GM19467 (cell line): ENCODE data around the gene LVRN.

ENCODE experiments used
- ATAC-seq: cut with Tn5 transposase; IDR thresholded peaks from one replicate; pipeline ENCODE4 v1.9.1; 2021; ENCODE audit warnings: mild to moderate bottlenecking, moderate library complexity; ENCODE audit not compliant: unreplicated experiment

Gene LVRN

DNA sequence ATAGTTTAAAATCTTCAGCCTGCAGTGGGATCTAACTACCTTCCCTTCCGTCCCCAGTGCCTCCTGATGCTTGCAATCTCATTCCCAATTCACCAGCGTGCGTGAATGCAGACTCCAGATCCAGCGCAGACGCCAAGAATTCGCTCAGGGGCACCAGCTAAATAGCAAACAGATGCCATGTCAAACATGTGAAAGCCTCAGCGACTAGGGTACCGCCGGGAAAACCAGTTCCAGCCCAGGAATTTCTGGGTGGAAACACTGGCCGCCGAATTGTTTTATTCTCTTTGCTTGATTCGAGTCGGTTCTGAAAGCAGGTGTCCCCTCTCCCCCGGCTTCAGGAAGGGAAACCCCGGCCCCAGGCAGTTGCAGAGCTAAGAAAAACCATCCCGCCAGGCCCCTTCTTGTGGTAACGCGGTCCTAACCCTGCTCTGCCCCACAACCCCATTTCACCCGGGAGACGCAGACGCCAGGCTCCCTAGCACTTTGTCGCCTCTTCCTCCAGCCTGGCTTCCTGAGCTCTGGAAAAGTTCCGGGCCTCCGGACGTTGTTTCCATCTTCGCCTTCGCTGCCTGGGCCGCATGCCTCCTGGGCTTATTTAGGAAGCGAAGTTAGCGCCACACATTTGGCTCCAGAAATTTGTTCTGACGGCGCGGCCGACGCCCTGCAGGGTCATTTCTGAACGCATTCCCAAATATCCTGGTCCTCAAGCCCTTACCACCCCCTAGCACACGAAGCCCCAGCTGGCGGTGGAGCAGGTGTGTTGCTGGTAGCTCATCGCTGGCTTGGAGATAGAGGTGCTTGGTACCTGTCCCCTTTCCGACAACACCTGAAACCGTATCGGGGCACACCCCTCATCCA lies 665 bp upstream of the LVRN start:
- ATAC-seq, result no peak

DNA sequence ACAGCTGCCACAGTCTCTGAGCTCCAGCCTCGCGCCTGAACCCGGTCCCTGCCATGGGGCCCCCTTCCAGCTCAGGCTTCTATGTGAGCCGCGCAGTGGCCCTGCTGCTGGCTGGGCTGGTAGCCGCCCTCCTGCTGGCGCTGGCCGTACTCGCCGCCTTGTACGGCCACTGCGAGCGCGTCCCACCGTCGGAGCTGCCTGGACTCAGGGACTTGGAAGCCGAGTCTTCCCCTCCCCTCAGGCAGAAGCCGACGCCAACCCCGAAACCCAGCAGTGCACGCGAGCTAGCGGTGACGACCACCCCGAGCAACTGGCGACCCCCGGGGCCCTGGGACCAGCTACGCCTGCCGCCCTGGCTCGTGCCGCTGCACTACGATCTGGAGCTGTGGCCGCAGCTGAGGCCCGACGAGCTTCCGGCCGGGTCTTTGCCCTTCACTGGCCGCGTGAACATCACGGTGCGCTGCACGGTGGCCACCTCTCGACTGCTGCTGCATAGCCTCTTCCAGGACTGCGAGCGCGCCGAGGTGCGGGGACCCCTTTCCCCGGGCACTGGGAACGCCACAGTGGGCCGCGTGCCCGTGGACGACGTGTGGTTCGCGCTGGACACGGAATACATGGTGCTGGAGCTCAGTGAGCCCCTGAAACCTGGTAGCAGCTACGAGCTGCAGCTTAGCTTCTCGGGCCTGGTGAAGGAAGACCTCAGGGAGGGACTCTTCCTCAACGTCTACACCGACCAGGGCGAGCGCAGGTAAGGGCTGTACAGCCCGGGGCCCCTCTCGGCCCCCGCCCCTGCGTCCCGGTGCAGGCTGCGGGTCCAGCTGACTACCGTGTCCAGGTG lies 509 bp downstream of the LVRN start:
- ATAC-seq, result no peak

DNA sequence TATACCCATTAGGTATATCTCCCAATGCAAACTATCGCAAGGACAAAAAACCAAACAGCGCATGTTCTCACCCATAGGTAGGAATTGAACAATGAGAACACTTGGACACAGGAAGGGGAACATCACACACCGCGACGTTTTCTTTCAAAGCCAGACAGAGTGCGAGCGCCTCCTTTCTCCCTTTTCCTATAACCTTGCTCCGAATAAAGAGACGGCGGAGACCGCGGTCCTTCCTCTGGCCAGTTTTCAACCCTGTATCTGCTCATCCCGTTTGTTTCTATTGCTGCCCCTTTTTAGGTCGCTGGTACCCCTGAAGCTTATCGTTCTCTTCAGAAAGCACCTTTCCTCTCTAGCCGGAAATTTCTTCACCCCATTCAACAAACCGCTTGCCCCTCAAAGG lies 1.3 kb downstream of the LVRN start:
- ATAC-seq, result no peak

DNA sequence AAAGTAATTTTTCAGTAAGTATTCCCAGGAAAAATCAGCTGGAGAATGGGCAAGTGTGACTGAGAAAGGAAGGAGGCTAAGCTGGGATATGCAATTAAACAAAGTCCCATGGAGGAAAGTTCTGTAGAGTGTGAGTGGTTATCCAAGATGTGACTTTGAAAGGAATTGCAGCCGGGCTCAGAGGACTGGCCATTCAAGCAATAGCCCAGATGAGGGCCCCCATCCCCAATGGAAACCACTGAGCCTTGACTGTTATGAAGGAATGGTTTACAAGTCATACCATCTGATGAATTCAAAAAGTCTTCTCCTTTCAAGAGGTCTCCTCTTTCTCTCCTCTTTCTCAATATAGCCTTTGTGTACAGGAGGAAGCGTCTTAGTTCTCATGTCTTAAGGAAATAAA lies 6.5 kb downstream of the LVRN start:
- no peak for ATAC-seq

DNA sequence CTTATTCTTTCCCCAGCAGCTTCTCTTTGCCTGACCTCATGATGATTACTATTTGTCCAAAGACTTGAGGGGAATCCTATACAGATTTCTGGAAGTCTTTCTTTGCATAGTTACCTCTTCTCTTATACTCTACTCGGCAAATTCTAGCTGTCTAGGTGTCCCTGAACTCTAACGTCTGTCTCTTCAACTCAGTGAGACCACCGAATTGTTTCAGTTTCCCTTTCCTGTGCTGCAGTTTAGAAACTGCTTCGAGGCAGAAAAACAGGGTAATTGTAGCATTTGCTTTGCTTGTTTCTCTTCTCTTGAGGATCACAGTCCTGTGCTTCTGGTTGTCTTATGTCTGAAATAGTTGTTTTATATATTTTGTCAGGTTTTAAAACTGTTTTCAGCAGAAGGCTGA lies 14.8 kb downstream of the LVRN start:
- peak; percentile 95 for ATAC-seq

DNA sequence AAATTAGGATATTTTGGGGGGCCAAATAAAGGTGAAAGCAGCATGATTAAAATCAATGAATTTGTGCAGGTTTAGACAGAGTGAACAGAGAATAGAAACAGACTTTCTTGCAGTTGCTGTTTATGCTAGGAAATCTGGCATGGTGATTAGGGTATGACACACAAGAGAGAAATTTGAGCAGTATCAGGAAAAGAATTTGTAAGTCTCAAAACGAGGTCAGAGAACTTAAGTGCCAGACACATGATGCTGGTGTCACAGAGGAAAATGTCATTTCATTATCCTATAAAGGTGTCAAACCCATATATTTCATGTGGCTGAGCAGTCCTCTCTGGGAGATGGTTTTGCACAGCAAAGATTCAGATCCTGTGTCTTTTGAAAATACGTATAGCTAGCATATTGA lies 15.7 kb downstream of the LVRN start:
- no peak for ATAC-seq

DNA sequence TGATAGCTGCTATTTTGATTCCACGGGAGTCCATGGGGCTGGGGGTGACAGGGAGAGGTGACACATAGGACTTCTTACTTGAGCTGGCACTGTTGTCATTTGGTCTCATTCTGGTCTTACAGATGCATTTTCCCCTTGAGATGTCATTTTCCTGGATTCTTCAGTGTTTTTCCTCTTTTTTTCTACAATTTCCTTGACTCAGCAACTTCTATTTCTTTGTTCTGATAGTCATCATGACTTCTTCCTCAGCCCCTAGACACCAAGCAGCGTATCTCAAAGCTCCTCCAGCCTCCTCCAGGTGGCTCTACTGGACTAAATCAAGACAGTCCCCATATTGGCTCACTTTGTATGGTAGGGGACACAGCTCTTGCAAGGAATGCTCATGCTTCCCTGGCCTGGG lies 16.5 kb downstream of the LVRN start:
- no peak for ATAC-seq

DNA sequence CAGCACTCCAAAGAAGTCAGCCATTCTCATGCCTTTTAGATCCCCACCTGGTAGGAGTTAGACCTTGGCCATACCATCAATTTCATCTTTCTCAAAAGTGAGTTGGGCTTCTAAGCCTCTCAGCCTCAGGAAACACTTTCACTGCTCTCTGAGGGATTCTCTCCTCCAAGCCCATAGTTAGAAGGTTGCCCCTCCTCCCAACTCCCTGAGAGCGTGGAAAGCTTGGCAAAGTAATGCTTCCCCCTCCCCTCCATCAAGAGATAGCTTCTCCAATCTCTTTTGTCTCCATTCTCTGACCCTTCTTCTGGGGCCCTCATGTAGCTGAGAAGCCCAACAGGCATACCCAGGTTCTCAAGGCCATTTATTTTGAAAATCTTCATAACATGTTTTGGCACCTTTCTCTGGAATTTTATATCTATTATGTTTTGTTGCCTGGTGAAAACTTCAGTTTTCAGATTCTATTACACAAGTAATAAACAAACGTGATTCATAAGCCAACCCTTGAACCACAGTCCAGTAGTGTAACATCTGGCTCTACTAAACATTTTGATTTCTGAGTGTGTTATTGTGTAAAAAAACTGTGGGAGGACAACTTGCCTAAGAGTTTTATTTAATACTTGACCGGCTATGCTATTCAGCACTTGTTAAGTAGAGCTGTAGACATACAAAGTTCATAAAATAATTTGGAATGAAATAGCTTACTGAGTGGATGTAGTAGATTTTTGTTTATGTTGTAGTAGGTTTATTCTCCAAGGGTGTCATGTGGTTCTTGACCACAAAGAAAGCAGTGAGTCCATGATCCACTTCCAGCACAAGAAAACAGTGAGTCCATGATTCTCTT lies 17.1 kb downstream of the LVRN start:
- no peak for ATAC-seq

DNA sequence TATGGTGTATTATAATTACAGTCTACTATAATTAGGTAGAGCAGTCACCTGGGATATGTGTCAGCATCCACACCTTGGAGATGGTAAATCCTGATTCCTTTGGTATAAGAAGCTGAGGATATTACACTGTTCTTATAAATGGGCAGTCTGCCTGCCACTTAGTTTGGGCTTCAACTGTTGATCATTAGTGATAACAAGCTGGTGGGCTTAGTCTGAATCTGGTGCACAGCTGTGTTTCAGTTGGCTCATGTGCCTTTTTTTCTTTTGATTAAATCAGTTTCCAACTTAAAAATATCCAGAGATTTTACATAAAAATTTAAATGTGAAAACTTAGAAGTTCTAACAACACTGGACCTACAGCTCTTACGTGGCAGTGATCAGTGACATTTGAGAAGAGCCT lies 21.2 kb downstream of the LVRN start:
- no peak for ATAC-seq

DNA sequence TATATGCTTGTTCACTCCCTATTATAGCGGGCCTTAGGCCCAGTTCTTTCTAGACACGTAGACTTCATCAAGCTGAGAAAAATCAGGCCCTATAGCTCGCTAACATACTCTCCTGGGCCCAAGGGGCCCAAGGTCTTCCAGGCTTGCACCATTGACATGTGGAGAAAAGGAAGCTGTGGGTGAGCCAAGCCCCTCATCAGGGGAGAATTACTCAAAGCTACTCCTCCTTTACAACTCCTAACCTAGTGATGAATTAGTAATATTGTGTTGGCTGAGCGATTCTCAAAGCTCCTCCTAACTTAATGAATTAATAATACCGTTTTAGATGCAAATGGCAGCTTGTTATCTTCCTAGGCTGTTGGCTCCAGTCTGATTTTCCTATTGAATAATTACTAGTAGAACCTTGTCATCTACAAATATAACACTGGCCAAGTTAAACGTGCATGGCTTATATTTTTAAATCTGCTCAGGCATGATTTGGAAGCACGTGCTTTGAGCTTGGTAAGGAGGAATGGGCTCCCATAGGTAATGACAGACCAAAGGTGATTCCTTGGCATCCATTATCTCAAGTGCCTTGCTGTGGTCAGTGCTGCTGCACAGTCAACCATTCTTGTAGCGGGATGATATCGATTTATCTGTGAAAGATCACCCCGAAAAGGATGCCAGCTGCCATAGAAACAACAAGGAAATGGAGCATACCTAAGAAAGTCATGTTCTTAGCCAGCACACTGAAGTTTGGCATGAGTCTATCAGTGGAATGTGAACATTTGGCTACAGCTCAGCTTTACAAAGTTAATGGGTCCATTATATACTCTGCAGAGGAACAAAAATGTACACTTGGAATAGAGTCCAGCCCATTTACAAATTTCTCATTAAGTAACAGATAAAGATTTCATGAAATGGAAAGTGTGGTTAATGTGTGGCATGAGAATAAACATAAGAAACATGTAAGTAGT lies 23.8 kb downstream of the LVRN start:
- no peak for ATAC-seq

DNA sequence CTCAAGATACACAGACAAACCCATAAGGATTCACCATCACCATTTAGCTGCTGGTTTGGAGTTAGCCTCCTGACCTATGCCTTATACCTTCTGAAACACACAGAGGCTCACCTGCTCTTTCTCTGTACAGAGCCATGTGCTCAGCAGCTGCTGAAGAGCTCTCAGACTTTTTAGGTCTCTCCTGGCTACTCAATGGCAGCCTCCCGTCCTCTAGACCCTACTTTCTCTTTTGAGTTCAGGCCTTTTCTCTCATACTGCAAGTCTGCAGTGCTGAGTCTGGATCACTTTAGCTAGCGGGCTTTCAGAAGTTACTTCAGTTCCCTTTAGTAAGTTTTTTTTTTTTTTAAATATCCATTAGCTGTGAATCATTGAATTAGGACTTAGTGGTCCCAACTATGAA lies 25.7 kb downstream of the LVRN start:
- ATAC-seq, result no peak

DNA sequence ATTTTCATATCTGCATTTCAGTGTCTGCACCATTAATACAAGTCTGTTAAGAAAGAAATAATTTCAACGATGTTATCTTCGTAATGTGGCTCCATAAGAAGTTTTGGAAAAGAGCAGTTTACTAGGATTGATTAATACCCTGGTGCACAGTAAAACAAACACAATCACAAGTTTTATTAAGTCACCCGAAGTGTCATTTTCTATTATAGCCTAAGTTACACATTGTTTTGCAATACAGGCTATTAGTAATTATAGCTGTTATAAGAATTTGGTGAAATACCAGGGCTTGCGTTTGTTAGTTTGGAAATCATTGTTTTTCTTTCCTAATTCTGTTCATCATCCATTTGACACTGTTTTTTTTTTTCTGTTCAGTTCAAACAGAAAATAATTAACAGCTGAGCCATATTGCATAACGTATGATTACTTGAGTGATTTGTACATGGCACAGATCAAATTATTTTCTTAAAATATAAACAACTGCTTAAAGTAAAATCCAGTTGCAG lies 30.6 kb downstream of the LVRN start:
- ATAC-seq, result no peak

DNA sequence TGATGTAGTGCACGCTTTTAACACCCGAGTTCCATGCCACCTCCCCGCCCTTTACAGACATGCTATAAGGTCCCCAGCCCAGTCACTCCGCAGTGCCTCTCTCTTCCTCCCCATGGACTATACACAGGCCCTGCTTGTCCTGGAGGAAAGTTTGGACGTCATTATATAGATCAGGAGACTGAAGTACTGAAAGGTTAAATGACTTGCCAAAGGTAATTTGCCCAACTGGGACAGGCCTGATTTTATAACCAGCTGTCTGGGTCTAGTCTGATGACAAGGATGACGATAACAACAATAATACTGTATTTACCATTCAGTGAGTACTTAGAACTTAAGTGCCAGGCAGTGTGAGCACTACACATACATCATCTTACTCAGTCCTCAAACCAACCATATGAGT lies 33.1 kb downstream of the LVRN start:
- no peak for ATAC-seq

DNA sequence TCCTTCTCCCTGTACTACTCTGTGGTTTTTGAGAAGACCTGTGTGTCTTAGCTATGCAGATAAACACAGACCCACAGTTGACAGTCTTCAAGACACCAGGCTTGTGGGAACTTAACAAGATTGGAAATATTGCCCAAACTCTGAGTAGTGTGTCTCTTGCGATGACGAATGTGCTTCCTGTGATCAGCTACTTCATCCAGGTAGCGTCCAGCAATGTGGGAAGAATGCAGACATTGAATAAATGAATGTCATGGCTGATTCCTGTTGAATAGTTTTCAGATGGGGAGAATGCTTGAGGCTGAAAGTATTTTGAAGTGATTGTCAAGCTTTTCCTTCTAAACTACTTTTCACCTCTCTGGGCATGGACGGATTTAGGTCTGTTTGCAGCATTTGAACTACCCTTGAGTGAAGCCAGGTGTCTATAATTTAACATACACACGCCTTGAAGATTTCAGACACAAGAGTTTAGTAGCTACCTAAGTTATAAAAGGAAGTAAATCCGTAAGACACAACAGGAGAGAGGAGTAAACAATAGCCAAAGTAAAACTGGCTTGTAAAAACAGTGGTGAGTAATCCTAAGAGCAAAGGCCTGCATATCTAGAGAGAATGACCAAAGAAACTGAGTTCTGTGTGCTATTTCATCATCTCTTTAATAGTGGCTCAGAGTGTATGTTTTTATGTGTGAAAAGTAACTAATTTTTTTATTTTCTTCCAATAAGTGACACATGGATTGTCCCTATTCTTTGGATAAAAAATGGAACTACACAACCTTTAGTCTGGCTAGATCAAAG lies 40.0 kb downstream of the LVRN start:
- no peak for ATAC-seq

DNA sequence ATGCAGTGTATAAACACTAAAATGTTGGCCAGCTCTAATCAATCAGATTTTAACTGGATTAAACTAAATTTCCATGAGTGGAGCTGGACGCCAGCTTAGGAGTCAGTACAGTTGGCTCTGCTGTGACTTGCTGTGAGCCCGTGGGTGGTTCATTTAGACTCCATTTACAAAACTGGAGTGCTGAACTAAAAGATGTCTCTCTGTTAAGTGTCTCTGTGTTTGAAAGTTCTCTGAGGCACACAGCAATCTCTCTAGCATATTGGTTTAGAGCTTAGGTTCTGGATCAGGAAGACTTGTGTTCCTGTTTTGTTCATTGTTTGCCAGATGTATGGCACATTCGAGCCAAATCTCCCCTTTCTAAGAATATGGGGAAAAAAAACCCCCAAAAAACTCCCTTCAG lies 42.0 kb downstream of the LVRN start:
- no peak for ATAC-seq

DNA sequence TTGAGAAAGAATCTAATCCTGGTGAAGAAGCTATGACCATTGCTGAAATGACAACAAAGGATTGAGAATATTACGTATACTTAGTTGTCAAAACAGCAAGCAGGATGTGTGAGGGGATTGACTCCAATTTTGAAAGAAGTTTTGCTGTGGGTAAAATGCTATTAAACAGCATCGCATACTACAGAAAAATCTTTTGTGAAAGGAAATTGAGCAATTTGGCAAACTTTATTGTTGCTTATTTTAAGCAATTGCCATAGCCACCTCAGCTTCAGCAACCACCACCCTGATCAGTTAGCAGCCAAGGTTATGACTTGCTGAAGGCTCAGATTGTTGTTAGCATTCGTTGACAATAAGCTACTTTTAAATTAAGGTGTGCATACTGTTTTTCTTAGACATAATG lies 47.5 kb downstream of the LVRN start:
- ATAC-seq, result no peak

DNA sequence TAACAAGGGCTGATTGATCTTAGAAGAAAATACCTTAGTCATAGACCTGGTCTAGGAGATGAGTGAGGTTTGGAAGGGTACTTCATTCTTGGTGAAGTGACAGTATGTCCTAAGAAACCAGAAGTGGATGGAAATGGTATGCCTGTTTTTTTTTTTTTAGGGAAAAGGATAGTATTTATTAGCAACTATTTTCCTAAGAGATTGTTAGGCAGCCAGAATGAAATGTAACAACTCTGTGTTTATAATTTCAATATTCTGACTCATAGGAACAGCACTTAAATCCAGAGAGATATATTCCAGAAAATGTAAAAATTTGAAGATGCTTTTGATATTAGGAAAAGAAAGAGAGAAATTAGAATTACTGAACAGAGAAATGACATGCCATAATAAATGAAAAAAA lies 48.8 kb downstream of the LVRN start:
- no peak for ATAC-seq

DNA sequence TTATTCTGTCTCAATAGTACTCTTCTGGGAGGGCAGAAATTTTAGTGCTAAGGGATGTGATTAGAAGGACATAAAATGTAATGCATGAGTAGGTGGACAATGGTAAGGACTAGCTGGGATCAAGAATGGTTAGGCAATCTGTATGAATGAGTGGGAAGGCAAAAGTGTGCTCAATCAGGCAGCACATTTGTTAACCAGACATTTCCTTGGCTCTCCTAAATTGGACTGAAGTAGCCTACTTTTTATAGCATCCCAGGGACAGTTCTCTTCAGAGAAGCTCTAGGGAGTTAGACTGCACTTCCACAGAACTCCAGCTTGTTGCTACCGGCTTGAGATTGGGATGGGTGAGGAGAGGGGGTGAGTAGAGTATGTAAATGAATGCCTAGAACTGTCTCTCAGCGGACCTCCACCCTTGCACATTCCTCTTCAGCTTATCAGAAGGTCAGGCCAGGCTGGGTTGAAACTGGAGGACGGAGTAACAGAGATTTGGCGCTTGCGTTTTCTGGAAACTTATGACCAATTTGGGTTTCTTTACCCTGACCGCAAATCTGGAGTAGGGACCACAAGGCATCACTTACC lies 51.0 kb downstream of the LVRN start:
- ATAC-seq, result no peak

DNA sequence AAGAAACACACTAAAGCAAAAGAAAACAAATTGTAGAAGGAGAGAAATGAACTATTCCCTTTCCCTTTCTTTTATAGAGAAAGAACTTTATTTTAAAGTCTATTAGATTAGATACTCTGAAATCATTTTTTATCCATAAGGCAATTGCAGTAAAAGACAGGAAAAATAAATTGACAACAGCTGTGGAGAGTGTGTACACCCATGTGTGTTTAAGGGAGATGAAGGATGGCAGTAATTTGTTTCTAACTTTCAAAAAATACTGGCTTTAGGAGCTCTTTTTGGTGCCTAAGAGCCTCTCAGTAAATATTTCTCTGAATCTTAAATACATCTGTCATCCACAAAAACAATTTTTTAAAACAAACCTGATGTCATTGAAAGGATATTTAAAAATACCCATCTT lies 51.7 kb downstream of the LVRN start:
- no peak for ATAC-seq
